GM21423 (cell line): Measurements from ENCODE around the gene C1QTNF5.

ENCODE experiments used
- ATAC-seq: cut with Tn5 transposase; IDR thresholded peaks from one replicate; pipeline ENCODE4 v1.9.1; 2021; ENCODE audit warnings: mild to moderate bottlenecking, moderate library complexity; ENCODE audit not compliant: unreplicated experiment

C1QTNF5 gene

DNA sequence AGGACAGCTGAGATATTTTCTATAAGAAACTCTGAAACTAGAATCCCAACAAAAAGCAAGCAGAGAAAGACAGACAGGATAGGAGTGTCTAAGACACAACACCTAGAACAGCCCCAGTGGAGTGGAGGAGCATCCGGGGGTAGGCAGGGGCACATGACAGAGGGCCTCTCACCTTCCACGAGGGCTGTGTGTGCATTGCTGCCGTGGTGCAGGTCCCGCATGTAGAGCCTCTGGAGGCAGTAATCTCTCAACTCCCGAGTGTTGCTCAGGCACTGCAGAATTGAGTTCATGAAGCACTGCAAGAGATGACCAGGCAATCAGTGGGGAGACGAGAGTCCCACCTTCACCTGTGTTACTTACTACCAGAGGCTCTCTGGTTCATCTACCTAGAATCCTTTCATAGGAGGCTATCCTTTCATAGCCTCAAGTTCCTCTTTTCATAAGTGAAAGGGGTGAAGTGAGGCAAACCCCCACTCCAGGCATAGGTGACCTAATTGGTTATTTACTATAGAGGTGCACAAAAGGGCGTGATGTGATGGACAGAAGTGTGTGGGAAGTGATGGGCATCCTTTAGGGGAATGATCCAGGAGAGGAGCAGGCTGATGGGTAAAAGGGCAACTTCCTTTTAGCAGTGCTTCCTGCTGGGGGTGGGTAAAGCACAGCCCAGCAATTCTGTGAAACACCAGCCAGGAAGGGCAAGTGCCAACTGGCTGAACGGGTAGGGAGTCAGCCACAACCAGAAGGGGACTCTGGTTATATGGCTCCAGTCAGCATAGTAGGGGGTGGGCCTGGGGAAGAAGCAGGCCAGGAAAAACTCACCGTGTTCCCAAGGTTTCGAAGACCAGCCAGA lies 18.9 kb upstream of the C1QTNF5 start:
- no peak for ATAC-seq

DNA sequence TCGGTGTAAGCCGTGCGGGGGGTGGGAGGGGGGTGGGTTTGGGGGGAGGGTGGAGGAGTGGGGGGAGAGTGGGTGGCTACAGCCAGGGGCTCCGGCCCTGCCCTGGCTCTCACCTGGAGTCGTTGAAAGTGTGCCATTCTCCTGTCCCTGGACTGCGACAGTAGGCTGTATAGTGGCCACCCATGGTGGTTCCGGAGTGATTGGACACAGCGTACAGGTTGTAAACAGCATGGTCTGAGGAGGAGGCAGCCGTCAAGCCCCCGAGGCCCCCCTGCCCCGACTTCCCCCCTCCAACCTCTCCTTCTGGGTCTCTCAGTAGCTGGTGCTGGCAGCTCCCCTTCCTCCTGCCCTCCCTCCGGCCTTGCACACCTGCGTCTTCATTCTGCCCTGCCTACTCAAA lies 16.4 kb upstream of the C1QTNF5 start:
- ATAC-seq = no peak

- peak; percentile 74 for ATAC-seq
Observed at GRCh38 chr11:119356349-119357031, 15.8 kb upstream of the C1QTNF5 start.

- ATAC-seq = no peak
Observed at GRCh38 chr11:119355091-119355843, 14.6 kb upstream of the C1QTNF5 start.

DNA sequence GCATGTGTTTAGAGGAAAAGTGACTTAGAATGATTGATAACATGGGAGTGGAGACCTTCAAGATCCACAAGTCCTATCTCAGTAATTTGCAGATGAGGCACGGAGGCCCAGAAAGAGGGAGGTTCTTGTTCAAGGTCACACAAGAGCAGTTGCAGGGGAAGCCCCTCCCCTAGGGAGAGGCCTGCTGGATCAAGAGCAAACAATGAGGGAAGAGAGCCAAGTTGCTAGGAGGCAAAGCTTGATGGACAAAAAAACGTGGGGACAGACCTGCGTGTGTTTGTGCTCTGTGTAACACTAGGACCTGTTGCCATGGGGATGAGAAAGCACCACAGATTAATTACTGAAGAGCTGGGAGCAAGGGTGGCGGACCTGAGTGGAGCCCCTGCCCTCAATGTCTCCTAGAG lies 12.2 kb upstream of the C1QTNF5 start:
- ATAC-seq = no peak

DNA sequence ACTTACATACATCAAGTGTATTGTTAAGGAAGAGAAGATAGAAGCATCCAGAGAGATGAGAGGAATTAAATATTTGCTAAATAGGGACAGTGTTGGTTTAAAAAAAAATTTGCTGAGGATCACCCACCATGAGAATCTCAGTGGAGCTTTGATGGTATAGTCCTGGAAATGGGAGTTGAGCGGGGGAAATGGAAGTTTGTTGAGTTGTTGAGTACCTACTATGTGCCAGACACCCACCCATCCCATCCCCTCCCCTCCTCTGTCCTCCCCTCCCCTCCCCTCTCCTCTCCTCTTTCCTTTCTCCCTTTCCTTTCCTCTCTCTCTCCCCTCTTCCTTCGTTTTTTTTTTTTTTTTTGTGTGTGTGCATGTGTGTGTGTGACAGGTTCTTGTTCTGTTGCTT lies 10.5 kb upstream of the C1QTNF5 start:
- ATAC-seq = no peak

GRCh38 chr11:119350302-119350701 lies 9.6 kb upstream of the C1QTNF5 start:
- no peak for ATAC-seq

DNA sequence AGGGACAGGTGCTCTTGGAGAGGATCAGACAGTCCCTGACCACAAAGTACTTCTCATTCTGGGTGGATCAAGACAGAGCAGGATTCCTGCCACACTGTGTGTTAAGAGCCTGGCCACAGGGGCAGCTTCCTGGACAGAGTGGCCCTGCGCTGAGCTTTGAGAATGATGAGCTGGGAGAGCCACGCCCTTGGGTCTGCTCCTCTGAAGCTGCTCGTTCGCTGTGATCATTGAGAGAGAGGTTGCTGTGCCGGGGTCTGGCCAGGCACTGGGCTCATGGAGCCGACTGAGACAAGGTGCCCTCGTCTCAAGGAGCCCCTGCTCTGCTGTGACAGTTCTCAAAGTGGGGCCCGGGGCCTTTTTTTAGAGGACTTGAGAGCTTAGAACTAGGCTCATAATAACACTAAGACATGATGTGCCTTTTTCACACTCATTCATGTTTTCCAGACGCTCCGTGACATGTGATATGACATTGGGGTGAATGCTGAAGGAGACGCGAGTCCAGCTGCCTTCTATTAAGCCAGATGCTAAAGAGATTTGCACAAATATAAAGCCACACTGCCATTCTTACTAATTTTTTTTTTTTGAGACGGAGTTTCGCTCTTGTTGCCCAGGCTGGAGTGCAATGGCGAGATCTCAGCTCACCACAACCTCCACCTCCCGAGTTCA lies 7.4 kb upstream of the C1QTNF5 start:
- no peak for ATAC-seq

GRCh38 chr11:119347242-119347641 lies 6.6 kb upstream of the C1QTNF5 start:
- ATAC-seq = no peak

GRCh38 chr11:119346605-119347004 lies 5.9 kb upstream of the C1QTNF5 start, which contains the start of gene MFRP:
Gene MFRP, minus strand, starts transcription at chr11:119346705. Its CDS starts 192 bp downstream, at chr11:119346513.
- no peak for ATAC-seq

GRCh38 chr11:119345685-119346084 lies 5.0 kb upstream of the C1QTNF5 start:
- no peak for ATAC-seq

- no peak for ATAC-seq
Observed at GRCh38 chr11:119344291-119345010, 3.8 kb upstream of the C1QTNF5 start.

GRCh38 chr11:119343726-119344125 lies 3.0 kb upstream of the C1QTNF5 start:
- ATAC-seq = no peak

DNA sequence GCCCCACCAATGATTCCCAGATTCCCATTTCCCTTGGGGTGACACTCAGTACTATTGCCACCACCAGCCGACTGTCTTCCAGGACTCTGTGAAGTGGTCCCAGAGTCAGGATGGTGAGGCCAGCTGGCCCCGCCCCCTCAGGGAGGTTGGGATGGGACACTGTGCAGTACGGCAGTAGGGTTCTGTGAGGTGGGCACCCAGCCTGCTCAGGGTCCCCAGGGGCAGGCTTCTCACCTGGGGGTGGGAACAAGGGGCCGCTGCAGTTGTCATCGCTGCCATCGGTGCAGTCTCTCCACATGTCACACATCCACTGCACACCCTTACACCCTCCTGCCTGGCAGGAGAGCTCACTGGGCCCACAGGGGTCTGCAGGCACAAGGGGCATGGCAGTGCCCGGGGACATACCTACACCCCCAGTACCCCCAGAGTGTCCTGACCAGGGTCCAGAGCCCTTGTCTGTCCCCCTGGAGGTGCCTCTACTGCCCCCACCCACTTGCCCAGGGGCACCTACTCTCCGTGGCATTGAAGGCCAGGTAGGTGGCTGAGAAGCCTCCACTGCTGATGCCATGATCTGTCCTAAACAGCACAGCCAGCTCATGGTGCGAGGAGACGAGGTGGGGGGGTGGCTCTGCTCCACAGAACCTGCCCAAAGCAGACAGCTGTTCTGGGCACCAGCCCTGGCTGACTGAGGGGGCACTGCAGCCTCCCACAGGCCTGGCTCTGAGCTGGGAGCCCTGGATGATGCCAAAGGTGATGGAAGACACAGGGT lies 1.9 kb upstream of the C1QTNF5 start:
- ATAC-seq = no peak

DNA sequence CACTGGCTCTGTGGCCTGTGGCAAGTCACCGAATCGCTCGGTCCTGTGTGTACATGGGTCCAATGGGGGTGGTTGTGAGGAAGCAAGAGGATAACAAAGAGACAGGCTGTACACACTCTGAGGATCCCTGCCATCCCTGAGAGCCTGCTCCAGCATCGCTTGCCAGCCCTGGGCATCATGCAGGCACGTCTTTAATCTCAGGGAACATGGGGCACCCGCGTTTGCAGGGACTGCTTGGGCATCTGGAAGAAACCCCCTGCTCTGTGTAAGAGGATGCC lies 1.3 kb upstream of the C1QTNF5 start:
- no peak for ATAC-seq

GRCh38 chr11:119341222-119342022 lies 739 bp upstream of the C1QTNF5 start:
- no peak for ATAC-seq

DNA sequence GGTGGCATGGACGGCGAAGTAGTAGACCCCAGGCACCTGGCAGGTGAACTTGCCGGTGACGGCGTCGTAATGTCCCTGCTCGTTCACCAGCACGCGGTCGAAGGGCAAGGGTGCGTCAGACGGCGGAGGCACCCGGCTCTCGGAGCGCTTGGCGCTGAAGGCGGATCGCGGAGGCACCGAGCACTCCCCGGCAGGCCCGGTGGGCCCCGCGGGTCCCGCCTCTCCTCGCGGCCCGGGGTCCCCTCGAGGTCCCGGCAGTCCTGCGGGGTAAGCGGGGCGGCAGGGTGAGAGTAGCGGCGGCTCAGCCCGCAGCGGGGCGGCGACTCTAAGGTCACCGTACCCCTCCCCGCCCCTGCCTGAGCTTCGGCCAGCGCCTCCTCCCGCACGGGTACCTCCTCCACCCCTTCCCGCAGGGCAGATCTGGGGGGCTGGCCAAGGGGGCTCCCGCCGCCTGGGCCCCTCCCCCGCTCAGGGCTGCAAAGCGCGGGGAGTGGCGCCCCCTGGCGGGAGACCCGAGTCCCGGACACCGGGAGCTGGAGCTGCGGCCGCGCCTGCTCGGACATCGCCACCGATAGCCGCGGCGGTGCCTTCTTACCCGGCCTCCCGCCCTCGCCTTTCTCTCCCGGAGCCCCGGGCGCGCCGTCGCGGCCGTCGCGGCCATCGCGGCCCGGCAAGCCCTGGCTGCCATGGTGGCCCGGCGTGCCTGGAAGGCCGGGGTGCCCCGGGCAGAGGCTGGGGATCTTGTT lies 921 bp downstream of the C1QTNF5 start:
- ATAC-seq = no peak

GRCh38 chr11:119338965-119339588 lies 1.6 kb downstream of the C1QTNF5 start:
- no peak for ATAC-seq
